Stimulated activated CD4-positive, alpha-beta T cell treated with anti-CD3 and anti-CD28 coated beads, Interleukin-4, amount 100 ng/mL, for 4 hours (primary cell): ENCODE results near the gene BRCC3.
"Not testable (repeated sequence)": the region's sequence is repeated elsewhere in the genome, so short reads cannot be mapped to it uniquely, and the experiment has no call there.

Experiments
- DNase-seq, 2 experiments: peaks; one replicate each; pipeline ENCODE4 v3.0.0-alpha.2; 2020

The BRCC3 gene

DNA sequence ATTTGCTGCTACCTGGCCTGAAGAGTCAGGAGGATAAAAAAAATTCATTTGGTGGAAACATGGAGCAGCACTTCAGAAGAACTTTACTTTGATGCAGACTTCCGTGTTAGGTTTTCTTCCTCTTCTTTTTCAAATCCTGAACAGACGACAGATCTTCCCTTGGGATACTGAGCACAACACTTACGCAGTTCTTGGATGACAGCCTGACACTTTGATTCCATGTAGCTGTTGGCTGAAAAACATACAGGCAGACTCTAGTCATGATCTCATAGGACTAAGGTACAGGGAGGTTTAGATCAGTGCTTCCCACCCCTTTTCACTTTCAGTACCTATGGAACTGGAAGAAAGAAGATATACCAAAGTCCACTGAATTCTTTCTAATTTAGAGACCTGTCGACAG is 9.5 kb upstream of the BRCC3 start:
- no peak for DNase-seq

GRCh38 chrX:155065035-155065734 is 6.1 kb upstream of the BRCC3 start:
- no peak for DNase-seq

DNA sequence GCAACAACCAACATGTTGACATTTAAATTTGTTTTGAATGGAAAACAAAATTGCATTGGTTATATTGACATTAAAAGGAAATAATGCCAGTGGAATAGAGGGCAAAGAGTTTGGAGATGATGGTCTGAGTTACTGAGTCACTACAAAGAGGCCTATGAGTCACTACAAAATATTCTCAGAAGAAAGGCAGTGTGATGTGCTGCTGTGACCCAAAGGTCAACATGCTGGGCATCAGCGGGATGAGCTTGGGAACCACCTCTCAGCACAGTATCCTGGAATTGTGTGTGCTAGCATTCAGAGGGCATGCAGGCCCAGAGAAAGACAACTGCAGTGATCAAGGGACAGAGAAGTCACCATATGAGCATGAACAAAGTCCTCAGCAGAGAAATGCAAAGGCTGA is 3.1 kb upstream of the BRCC3 start:
- no peak for DNase-seq

DNA sequence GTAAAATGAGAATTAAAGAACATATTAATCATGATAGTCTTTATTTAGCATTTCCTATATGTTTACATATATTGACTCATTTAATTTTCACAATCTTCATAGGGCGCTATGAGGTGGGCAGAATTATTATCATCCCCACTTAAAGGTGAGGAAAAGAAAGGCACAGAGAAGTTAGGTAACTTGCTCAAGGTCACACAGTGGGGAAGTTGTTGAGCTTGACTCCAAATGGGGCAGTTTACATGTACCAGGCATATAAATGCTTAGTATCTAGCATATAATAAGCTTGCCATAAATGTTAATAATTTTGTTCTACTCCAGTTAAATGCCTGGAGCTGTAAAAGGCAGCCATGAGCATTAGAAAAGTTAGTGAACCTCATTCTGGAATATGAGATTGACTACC is 1.9 kb upstream of the BRCC3 start:
- no peak for DNase-seq

GRCh38 chrX:155070038-155070437 is 1.3 kb upstream of the BRCC3 start:
- DNase-seq = no peak

DNA sequence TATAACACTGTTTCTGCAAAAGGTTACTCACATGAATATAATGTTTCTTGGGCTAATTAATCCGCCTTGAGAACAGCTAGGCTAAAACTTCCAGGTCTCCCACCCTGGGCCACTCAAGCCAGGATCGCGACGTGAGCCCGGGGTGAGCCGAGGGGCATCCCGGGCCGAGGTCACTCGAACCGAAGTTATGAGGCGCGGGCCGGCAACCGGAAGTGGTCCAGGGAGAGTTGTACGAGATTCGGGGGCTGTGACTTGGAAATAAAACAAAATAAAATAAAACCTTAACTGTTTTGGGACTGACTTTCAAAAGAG is 689 bp upstream of the BRCC3 start:
- no peak for DNase-seq

DNA sequence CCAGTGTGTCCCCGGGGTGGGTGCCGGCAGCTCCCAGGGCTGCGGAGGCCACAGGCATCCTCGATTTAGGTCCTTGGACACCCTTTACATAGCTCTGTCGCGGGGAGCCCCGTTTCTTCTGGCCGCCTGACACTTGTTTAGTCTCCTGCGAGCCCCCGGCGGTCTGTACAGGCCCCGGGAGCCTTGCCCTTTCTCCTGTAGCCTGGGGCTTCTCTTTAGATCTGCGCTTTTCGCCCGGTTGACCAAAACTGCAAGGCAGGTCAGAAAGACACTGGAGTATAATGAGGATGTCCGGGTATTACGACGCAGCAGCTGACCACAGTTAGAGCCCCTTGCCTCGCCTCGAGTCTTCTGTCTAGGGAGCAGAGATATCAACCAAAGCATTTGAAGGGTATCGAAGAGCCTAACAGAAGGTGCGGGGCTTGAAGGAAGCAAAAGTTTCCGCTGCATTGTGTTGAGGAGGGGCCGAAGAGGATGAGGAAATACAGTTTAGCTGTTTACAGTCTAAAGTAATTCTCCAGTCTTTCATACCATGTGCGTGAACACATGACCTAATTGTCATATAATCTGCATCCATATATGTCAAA is 479 bp downstream of the BRCC3 start:
- no peak for DNase-seq

- DNase-seq = peak; percentile 9 to 22
Observed at GRCh38 chrX:155086202-155086840, 15.0 kb downstream of the BRCC3 start.

- DNase-seq = no peak
Observed at GRCh38 chrX:155086961-155087735, 15.8 kb downstream of the BRCC3 start.

- DNase-seq = no peak
Observed at GRCh38 chrX:155094468-155095061, 23.3 kb downstream of the BRCC3 start.

GRCh38 chrX:155105919-155106318 is 34.6 kb downstream of the BRCC3 start:
- no peak for DNase-seq

- DNase-seq = no peak
Observed at GRCh38 chrX:155108427-155108826, 37.1 kb downstream of the BRCC3 start.

DNA sequence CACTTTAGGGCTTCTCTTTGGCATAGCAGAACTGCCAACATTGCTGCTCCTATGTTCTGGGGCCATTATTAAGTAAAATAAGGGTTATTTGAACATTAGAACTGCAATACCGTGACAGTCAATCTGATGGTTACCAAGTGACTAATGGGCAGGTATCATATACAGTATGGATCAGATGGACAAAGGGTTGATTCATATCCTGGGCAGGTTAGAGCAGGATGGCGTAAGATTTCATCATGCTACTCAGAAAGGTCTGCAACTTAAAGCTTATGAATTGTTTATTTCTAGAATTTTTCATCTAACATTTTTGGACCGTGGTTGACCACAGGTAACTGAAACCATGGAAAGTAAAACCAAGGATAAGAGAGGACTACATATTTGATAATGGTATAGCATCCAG is 40.9 kb downstream of the BRCC3 start:
- DNase-seq = no peak

- DNase-seq = no peak
Observed at GRCh38 chrX:155113097-155113496, 41.8 kb downstream of the BRCC3 start.

DNA sequence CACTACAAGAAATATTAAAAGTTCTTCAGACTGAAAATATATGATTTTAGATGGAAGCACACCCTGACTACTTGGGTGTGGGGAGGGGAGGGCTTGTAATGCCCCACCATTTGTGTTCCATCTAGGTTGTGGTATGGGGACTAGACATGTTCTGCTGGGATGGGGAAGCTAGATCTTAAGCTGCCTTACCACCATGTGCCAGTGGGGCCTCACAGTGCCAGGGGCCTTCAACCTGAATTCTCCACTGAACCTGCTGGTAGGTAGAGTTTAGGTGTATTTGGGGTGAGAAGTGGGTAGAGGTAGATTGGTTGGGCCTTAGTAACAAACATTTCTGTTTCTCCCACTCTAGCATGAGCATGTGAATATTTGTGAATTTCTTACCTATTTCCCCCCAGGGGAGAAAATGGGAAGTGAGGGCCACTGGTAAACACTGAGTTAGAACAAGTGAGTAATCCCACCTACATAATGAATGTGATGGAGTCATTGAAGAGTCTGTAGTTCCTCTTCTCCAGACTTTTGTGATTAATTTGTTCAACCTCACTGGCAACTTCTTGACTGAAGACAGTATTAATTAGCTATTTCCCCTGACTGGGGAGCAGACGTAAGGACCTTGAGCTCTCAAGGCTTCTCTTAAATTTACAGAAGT is 44.0 kb downstream of the BRCC3 start:
- DNase-seq = no peak

GRCh38 chrX:155127465-155127864 is 56.2 kb downstream of the BRCC3 start:
- no peak for DNase-seq

- DNase-seq = no peak
Observed at GRCh38 chrX:155127940-155128339, 56.6 kb downstream of the BRCC3 start.

DNA sequence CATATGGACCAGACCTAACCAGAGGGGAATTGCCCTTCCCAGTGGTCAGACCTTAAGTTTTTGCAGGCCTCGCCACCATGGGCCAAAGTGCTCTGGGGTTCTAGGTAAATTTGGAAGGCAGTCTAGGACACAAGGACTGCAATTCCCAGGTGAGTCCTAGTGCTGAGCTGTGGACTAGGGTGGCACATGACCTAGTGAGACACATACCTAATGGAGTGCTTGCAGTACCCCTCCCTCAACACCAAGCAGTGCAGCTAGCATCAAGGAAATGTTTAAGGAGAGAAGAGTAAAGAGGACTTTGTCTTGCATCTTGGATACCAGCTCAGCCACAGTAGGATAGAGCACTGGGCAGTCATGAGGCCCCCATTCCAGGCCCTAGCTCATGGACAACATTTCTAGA is 60.8 kb downstream of the BRCC3 start:
- DNase-seq = no peak

- no peak for DNase-seq
Observed at GRCh38 chrX:155134255-155134654, 62.9 kb downstream of the BRCC3 start.

DNA sequence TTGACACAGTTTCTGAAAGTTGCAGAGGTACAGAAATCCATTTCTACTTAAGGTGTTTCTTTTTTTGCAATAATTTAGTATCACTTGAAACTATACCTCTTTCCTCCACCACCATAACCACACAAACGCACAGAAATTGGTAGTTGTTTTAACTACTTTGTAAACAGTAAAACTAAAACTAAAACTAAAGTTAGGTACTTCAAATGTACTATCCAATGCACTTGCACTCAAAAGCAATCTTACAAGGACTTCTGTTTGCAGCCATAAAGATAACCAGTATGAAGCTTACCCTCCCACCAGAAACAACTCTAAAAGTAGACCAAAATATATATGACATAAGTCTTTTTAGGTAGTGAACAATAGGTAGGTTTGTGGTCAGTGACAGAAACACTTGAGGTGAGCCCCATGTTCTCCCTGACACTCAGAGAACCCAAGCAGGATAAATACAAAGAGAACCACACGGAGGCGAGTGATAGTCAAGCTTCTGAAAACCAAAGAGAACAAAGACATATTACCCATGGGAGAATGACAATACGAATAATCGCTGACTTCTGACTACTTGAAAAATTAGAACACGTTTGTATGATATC is 72.7 kb downstream of the BRCC3 start:
- DNase-seq = no peak

- no peak for DNase-seq
Observed at GRCh38 chrX:155144926-155145325, 73.6 kb downstream of the BRCC3 start.

DNA sequence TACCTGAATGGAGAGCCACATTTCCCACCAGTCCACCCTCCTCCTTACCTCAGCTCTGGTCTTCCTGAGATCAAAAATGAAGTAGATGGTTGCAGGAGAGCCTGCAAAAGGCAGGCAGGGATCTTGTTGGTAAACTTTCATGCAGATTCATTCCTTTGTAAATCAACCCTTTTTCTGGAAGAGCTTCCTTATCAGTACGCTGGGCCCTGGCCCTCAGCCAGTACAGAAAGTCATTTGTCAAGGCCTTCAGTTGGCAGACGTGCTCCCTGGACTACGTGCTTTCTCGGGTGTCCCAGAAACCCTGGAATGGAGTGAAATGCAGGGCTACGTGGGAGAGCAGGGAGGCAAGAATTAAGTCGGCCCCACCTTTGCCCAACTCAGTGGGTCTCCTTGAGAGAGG is 76.3 kb downstream of the BRCC3 start:
- DNase-seq = not testable (repeated sequence)

GRCh38 chrX:155148166-155148565 is 76.9 kb downstream of the BRCC3 start:
- DNase-seq = not testable (repeated sequence)
